Measurements from ENCODE around the gene SLC10A6. TPM values are rescaled to one million over a fixed set of nuclear protein-coding genes. Genes with fewer than 3 reads are reported as not detected.
"Not testable (repeated sequence)": the region's sequence is repeated elsewhere in the genome, so short reads cannot be mapped to it uniquely, and the experiment has no call there.

The SLC10A6 gene
- total and polyA plus RNA-seq, 8 donors, result 0.14 to 1.00 (median 0.26) TPM

- Histone ChIP-seq H3K36me3 (no peaks in the 10 kb centered on the region), H3K4me3 (peak overlapping the region in 1 of 4 donors; percentile 86), H3K9me3 (no peaks in the 10 kb centered on the region), H3K4me1 (peaks cover 0 to 6% (median 0%) of the 10 kb centered on the region in 3 donors), H3K27ac (peak overlapping the region in 3 of 4 donors; percentile 90 to 96 (median 94)), H3K27me3 (no peaks in the 10 kb centered on the region)
- ATAC-seq (no peak), DNase-seq (no peak), FAIRE-seq (no peak)
- TF ChIP-seq CTCF (IDR thresholded peaks at IDR 0.05), result no peak
- intact Hi-C loops (cut with DNase I), result loop anchor here in 1 of 3 donors (10.0 kb wide), 1 partner anchor 396 kb away; no protein-coding TSS in a partner anchor
- 64 to 69% methylated on average over 7 of the region's 7 CpGs for WGBS, 2 donors
Measured at GRCh38 chr4:86890790-86891189, 41.6 kb upstream of the SLC10A6 start.

GRCh38 chr4:86879641-86880040 is 30.5 kb upstream of the SLC10A6 start:
- DNase-seq (no peak), ATAC-seq (no peak), FAIRE-seq (no peak)
- intact Hi-C loops (cut with DNase I), result no loop called here
- Histone ChIP-seq H3K9me3 (no peaks in the 10 kb centered on the region), H3K36me3 (no peaks in the 10 kb centered on the region), H3K27ac (no peak overlapping the region), H3K4me3 (no peak overlapping the region), H3K4me1 (no peaks in the 10 kb centered on the region), H3K27me3 (no peaks in the 10 kb centered on the region)
- TF ChIP-seq CTCF (IDR thresholded peaks at IDR 0.05), result no peak
- WGBS, 2 donors, result 79 to 83% methylated on average over 1 of the region's 1 CpG

DNA sequence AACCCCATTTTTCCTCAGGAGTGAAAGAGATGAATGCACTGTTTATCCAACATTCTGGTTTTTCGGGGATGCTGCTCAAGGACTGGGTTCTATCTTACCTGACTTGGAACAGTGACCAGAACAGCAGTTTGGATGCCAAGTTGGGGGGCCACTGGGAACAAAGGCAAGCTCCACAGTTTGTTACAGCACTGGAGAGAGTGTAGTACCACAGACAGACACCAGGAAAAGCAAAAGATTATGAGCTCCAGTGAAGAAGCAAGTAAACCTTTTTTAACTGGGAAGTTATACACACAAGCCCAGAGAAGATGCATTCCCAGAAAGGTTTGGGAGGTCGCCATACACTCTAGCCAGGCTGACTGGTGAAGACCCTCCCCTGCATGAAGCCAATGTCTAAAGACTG is 29.5 kb upstream of the SLC10A6 start:
- ATAC-seq (no peak), DNase-seq (no peak), FAIRE-seq (no peak)
- Histone ChIP-seq H3K4me3 (no peak overlapping the region), H3K4me1 (no peaks in the 10 kb centered on the region), H3K27me3 (no peaks in the 10 kb centered on the region), H3K27ac (no peak overlapping the region), H3K36me3 (no peaks in the 10 kb centered on the region), H3K9me3 (no peaks in the 10 kb centered on the region)
- no peak for TF ChIP-seq CTCF (IDR thresholded peaks at IDR 0.05)
- intact Hi-C loops (cut with DNase I), result no loop called here
- WGBS, 2 donors, result 89 to 95% methylated on average over 2 of the region's 2 CpGs

DNA sequence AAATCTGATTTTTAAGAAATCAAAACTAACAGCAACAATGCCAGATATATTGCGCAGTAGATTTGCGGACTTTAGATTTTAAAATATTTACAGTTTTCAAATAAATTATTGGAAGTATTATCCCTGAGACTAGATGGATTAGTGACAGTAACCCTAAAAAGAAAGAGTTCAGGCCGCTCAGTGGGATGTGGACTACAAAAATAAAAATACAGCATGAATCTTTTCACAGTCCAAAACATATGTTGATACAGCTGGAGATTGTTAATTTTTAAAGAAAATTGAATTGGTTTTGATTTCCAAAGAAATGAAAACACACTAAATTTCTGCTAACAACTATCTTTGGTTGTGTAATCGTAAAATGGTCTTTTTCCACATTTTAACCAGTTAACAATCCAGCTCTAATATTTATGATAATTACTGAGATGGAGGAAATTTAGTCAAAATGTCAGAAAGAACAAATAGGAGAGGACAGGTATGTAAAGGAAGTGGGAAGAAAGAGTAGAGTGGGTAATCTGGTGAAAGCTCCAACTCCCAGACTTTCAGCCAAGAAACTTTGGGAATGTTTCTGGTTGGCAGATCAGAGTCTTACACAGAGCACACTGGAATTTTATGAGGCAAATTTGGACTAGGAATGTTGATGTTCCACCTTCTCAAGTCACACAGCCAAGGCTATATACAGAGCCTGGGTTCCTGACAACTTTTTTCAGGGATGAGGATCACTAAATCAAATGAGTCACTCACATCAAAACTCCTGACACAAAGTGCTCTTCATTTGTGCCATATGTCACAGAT is 27.9 kb upstream of the SLC10A6 start:
- Histone ChIP-seq H3K4me3 (no peak overlapping the region), H3K27ac (no peak overlapping the region), H3K4me1 (no peaks in the 10 kb centered on the region), H3K9me3 (no peaks in the 10 kb centered on the region), H3K36me3 (no peaks in the 10 kb centered on the region), H3K27me3 (no peaks in the 10 kb centered on the region)
- no peak for TF ChIP-seq CTCF (IDR thresholded peaks at IDR 0.05)
- WGBS, 2 donors, result 90 to 92% methylated on average over 4 of the region's 4 CpGs
- DNase-seq (no peak), ATAC-seq (no peak), FAIRE-seq (no peak)
- intact Hi-C loops (cut with DNase I), result no loop called here

DNA sequence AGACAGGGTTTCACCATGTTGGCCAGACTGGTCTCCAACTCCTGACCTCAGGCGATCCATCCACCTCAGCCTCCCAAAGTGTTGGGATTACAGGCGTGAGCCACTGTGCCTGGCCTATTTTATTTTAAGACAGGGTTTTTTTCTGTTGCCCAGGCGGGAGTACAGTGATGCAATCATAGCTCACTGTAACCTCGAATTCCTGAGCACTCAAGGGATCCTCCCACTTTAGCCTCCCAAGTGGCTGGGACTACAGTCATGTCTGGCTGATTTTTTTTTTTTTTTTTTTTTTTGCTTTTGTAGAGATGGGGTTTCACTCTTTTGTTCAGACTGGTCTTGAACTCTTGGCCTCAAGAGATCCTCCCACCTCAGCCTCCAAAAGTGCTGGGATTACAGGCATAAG is 26.3 kb upstream of the SLC10A6 start:
- WGBS, 2 donors, result 89 to 91% methylated on average over 4 of the region's 4 CpGs
- ATAC-seq; H3K4me3 ChIP-seq; H3K9me3 ChIP-seq; H3K27me3 ChIP-seq; FAIRE-seq; DNase-seq; H3K27ac ChIP-seq; intact Hi-C loops (cut with DNase I); H3K4me1 ChIP-seq; H3K36me3 ChIP-seq: not testable (repeated sequence)

Data from pancreas (tissue), 10 donors.